ENCODE results near the gene GOLPH3.

GRCh38 chr5:32109236-32109635, 64.9 kb downstream of the GOLPH3 start:
- TF ChIP-seq CTCF (IDR thresholded peaks at IDR 0.05; ENCODE audit: low read depth, low read length) (no peak), MAX (IDR thresholded peaks at IDR 0.05; ENCODE audit: low read depth, low read length) (no peak), MYC (IDR thresholded peaks at IDR 0.05; ENCODE audit: low read depth, low read length) (no peak)
